HG03460 (cell line): ENCODE results near the gene CCDC28A.

ENCODE experiments used
- ATAC-seq: cut with Tn5 transposase; IDR thresholded peaks from one replicate; pipeline ENCODE4 v1.9.1; 2021; ENCODE audit not compliant: unreplicated experiment

Gene CCDC28A

GRCh38 chr6:138795809-138796603, 22.4 kb downstream of the CCDC28A start, which contains the start of gene ECT2L:
TSS of gene ECT2L (plus strand) at chr6:138796087. CDS start at chr6:138813275, 17,188 bp downstream.
- ATAC-seq = no peak

- ATAC-seq = no peak
These were observed 23.2 kb downstream of the CCDC28A start for GRCh38 chr6:138796771-138797170.

GRCh38 chr6:138797806-138798446, 24.4 kb downstream of the CCDC28A start:
- no peak for ATAC-seq

- no peak for ATAC-seq
These were observed 27.0 kb downstream of the CCDC28A start for GRCh38 chr6:138800377-138801150.

- no peak for ATAC-seq
These were observed 29.8 kb downstream of the CCDC28A start for GRCh38 chr6:138803331-138803730.

- ATAC-seq = no peak
These were observed 30.3 kb downstream of the CCDC28A start for GRCh38 chr6:138803861-138804260.

- ATAC-seq = no peak
These were observed 31.6 kb downstream of the CCDC28A start for GRCh38 chr6:138805016-138805765.

GRCh38 chr6:138806889-138807288, 33.3 kb downstream of the CCDC28A start:
- no peak for ATAC-seq

GRCh38 chr6:138809677-138810076, 36.1 kb downstream of the CCDC28A start:
- ATAC-seq = no peak

- ATAC-seq = no peak
These were observed 38.3 kb downstream of the CCDC28A start for GRCh38 chr6:138811866-138812265.

GRCh38 chr6:138814179-138814834, 40.7 kb downstream of the CCDC28A start:
- ATAC-seq = no peak

GRCh38 chr6:138815221-138815620, 41.7 kb downstream of the CCDC28A start:
- ATAC-seq = no peak

- peak; percentile 67 for ATAC-seq
These were observed 42.4 kb downstream of the CCDC28A start for GRCh38 chr6:138815797-138816528.

- no peak for ATAC-seq
These were observed 44.2 kb downstream of the CCDC28A start for GRCh38 chr6:138817799-138818198.

GRCh38 chr6:138818496-138819194, 45.1 kb downstream of the CCDC28A start:
- ATAC-seq = peak; percentile 68

GRCh38 chr6:138821519-138821918, 48.0 kb downstream of the CCDC28A start:
- ATAC-seq = no peak

- no peak for ATAC-seq
These were observed 51.0 kb downstream of the CCDC28A start for GRCh38 chr6:138824482-138825144.

- no peak for ATAC-seq
These were observed 56.7 kb downstream of the CCDC28A start for GRCh38 chr6:138830248-138830647.

- no peak for ATAC-seq
These were observed 58.6 kb downstream of the CCDC28A start for GRCh38 chr6:138832182-138832581.
